HEK293T (cell line): ENCODE measurements around the gene PRKAG2.

Experiments
- CTCF ChIA-PET: fragments of 350-600 bp; formaldehyde crosslinking; extraction: SDS; loops from one replicate; lab custom pipeline; 2021; ENCODE audit warnings: antibody characterized with exemption, inconsistent platforms; lab: Yijun Ruan, JAX
- POLR2A ChIA-PET: fragments of 350-600 bp; formaldehyde crosslinking; extraction: SDS; loops from one replicate; lab custom pipeline; 2020; ENCODE audit warnings: antibody characterized with exemption, inconsistent platforms; lab: Yijun Ruan, JAX
- DNase-seq: peaks from one replicate; pipeline ENCODE4 v3.0.0; 2012; ENCODE audit warnings: mixed read lengths; ENCODE audit errors: extremely low spot score
- ARNT ChIP-seq: fragments of 450-650 bp; IDR thresholded peaks from 2 replicates; pipeline ENCODE4 v1.6.1; 2017; ENCODE audit warnings: mild to moderate bottlenecking
- BHLHE40 ChIP-seq: fragments of 450-650 bp; IDR thresholded peaks from 2 replicates; pipeline ENCODE4 v1.6.1; 2016; ENCODE audit warnings: mild to moderate bottlenecking, moderate library complexity, borderline replicate concordance
- CTBP1 ChIP-seq: fragments of 450-650 bp; IDR thresholded peaks from 2 replicates; pipeline ENCODE4 v1.6.1; 2016; ENCODE audit warnings: borderline replicate concordance
- ELF4 ChIP-seq: fragments of 450-650 bp; IDR thresholded peaks from 2 replicates; pipeline ENCODE4 v1.6.1; 2017; ENCODE audit warnings: antibody characterized with exemption
- FOXA1 ChIP-seq: fragments of 450-650 bp; IDR thresholded peaks from 2 replicates; pipeline ENCODE4 v1.6.1; 2016; ENCODE audit warnings: mild to moderate bottlenecking
- FOXK2 ChIP-seq: fragments of 450-650 bp; IDR thresholded peaks from 2 replicates; pipeline ENCODE4 v1.6.1; 2016; ENCODE audit warnings: mild to moderate bottlenecking
- FOXM1 ChIP-seq: fragments of 450-650 bp; IDR thresholded peaks from 2 replicates; pipeline ENCODE4 v1.6.1; 2017; ENCODE audit warnings: mild to moderate bottlenecking, borderline replicate concordance
- HDGF ChIP-seq: fragments of 450-650 bp; IDR thresholded peaks from 2 replicates; pipeline ENCODE4 v1.6.1; 2017; ENCODE audit warnings: antibody characterized with exemption, borderline replicate concordance
- L3MBTL2 ChIP-seq: fragments of 450-650 bp; conservative IDR thresholded peaks from 2 replicates; pipeline ENCODE4 v1.6.1; 2016; ENCODE audit warnings: mild to moderate bottlenecking
- LEF1 ChIP-seq: fragments of 450-650 bp; IDR thresholded peaks from 2 replicates; pipeline ENCODE4 v1.6.1; 2017; ENCODE audit warnings: mild to moderate bottlenecking, borderline replicate concordance
- NFRKB ChIP-seq: fragments of 450-650 bp; IDR thresholded peaks from 2 replicates; pipeline ENCODE4 v1.6.1; 2016; ENCODE audit warnings: mild to moderate bottlenecking, moderate library complexity
- SP1 ChIP-seq: fragments of 450-650 bp; IDR thresholded peaks from 2 replicates; pipeline ENCODE4 v1.6.1; 2017
- SUZ12 ChIP-seq: fragments of 450-650 bp; IDR thresholded peaks from 2 replicates; pipeline ENCODE4 v1.6.1; 2016; ENCODE audit warnings: mild to moderate bottlenecking
- TARDBP ChIP-seq: fragments of 450-650 bp; IDR thresholded peaks from 2 replicates; pipeline ENCODE4 v1.6.1; 2016
- ZNF384 ChIP-seq: fragments of 450-650 bp; IDR thresholded peaks from 2 replicates; pipeline ENCODE4 v1.6.1; 2016
- TF ChIP-seq, protein P1 (sequence below): fragments of 450-650 bp; IDR thresholded peaks from 2 replicates; pipeline ENCODE4 v1.6.1; 2016

The PRKAG2 gene

GRCh38 chr7:151923097-151923876, 46.4 kb upstream of the PRKAG2 start:
- POLR2A ChIA-PET, result interaction anchor here (0.8 kb wide), 1 partner anchor 47 kb away, joined by 4 read pairs; no protein-coding TSS in a partner anchor
- TF ChIP-seq FOXM1 (no peak), BHLHE40 (no peak), TARDBP (no peak), L3MBTL2 (no peak), FOXK2 (no peak), FOXA1 (no peak), ZNF384 (no peak), SUZ12 (no peak), ARNT (no peak), ELF4 (no peak), LEF1 (no peak), HDGF (no peak)
- CTCF ChIA-PET, result interaction anchor here (0.5 to 1.0 kb wide), 4 partner anchors 10 to 348 kb away, joined by 3 to 4 read pairs (median 3); partner anchors contain the start of gene GALNTL5
- DNase-seq, result no peak

DNA sequence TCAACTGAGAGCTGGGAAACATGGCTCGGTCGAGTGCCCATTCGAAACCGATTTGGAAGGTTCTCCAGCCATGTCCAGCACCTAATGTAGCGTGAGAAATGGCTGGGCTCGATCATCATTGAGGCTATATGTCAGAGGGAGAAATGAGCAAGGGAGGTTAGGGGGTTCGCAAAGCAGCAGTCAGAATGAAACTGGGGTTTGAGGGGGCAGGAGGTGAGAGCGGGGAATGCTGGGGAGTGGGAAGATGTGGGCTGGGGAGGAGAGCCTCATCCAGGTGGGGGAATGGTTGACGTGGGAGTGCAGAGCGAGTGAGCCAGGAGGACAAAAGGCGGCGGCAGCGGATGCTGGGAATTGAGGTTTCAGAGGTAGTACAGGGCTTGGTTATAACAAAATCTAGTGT, 44.5 kb upstream of the PRKAG2 start:
- POLR2A ChIA-PET, result no interaction called here
- no peak for TF ChIP-seq SP1
- no peak for TF ChIP-seq NFRKB
- TF ChIP-seq CTBP1, result no peak
- no peak for TF ChIP-seq SUZ12
- DNase-seq, result no peak
- CTCF ChIA-PET, result interaction anchor here (0.5 kb wide), 1 partner anchor 162 kb away, joined by 3 read pairs; no protein-coding TSS in a partner anchor

DNA sequence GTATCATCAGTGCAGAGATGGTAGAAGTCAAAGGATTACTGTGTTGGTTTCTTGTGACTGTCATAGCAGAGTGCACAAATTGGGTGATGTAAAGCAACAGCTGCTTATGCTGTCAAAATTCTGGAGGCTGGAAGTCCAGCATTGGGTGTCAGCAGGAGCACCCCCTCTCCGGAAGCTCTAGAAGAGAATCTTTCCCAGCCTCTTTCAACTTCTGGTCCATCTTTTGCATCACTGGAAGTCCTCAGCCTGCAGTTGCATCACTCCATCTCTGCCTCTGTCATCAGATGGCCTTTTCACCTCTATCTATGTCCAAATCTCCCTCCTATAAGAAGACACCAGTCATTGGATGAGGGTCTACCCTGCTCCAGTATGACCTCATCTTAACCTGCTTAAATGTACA, 43.6 kb upstream of the PRKAG2 start:
- ChIA-PET CTCF (no interaction called here), POLR2A (no interaction called here)
- TF ChIP-seq SUZ12 (no peak), FOXM1 (no peak), CTBP1 (no peak)
- DNase-seq, result no peak

DNA sequence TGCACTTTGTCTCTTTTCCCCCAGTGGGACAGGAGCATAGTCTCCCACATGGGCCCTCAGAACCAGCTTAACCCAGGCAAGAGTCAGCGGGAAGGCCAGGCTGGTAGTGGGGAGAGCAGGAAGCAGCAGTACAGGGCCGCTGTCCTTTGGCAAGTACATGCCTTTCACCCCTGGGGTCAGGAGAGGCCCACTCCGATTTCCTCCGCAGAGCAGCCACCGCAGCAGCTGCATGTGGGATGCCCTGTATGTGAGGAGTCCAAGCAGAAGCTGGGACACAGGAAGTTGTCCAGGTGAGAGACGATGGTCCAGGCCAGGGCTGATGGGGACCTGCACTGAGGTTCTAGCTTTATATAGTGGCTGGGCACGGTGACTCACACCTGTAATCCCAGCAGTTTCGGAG, 42.7 kb upstream of the PRKAG2 start:
- TF ChIP-seq, protein P1, sequence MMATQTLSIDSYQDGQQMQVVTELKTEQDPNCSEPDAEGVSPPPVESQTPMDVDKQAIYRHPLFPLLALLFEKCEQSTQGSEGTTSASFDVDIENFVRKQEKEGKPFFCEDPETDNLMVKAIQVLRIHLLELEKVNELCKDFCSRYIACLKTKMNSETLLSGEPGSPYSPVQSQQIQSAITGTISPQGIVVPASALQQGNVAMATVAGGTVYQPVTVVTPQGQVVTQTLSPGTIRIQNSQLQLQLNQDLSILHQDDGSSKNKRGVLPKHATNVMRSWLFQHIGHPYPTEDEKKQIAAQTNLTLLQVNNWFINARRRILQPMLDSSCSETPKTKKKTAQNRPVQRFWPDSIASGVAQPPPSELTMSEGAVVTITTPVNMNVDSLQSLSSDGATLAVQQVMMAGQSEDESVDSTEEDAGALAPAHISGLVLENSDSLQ, result no peak
- TF ChIP-seq LEF1 (no peak), TARDBP (no peak), ZNF384 (no peak), SUZ12 (no peak), FOXK2 (no peak), HDGF (no peak)
- DNase-seq, result no peak
- CTCF ChIA-PET, result no interaction called here
- POLR2A ChIA-PET, result no interaction called here

DNA sequence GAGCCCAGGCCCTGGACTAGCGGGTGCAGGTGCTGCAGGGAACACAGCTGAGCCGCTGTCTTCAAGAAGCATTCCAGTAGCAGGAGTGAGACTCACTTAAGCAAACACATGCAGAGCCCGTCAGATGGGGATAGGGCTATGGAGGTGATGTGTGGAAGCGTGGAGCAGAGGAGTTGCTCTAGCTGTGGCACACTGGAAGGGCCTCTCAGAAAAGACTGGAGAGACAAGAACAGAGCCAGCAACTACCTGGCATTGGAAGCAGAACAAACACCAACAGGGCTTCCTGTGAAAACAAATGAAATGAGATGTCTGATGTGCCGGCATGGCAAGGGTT, 41.6 kb upstream of the PRKAG2 start:
- POLR2A ChIA-PET, result no interaction called here
- CTCF ChIA-PET, result interaction anchor here (1.1 kb wide), 1 partner anchor 151 kb away, joined by 3 read pairs; no protein-coding TSS in a partner anchor
- DNase-seq, result no peak
- no peak for TF ChIP-seq SUZ12
- TF ChIP-seq L3MBTL2, result no peak
- no peak for TF ChIP-seq ELF4
- TF ChIP-seq, protein P1, result no peak
- no peak for TF ChIP-seq FOXM1
- TF ChIP-seq HDGF, result no peak
- TF ChIP-seq ZNF384, result no peak
- TF ChIP-seq BHLHE40, result no peak
- no peak for TF ChIP-seq ARNT
- TF ChIP-seq LEF1, result no peak
- no peak for TF ChIP-seq SP1
- TF ChIP-seq TARDBP, result no peak
- no peak for TF ChIP-seq FOXK2
- TF ChIP-seq CTBP1, result no peak

DNA sequence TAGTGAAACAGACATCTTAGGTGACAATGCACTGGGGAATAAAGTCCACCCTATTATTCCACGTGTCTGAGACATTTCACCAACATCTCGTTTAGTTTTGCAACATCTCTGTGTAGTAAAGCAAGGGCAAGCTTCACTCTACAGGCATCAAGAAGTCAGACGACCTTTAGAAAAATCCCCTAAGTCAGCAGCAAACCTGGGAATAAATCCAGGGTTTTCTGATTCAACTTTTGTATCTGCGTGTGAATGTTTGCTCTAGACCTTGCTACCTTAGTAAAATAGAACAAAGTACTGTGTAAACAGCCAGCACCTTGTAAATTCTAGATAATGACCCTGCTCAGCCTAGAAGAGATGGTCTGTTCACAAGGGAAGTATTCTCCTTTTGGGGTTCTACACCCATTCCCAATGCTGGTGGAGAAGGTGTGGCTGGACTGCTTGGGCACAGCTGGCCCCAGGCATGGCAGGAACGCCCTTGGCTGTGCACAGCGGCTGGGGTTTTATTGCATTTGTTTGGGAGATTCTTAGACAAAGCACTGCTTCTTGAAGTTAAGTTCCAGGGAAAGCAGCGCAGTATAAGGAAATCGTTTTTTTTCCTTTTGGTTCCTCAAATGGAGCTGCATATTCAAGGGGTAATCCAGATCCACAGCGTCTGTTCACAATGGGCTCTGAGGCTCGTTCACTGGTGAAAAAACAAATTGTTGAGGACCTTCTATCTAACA, 41.0 kb upstream of the PRKAG2 start:
- DNase-seq, result no peak
- ChIA-PET CTCF (interaction anchor here (1.1 kb wide), 1 partner anchor 150 kb away, joined by 3 read pairs; no protein-coding TSS in a partner anchor), POLR2A (no interaction called here)
- TF ChIP-seq FOXM1 (no peak), CTBP1 (no peak), ELF4 (no peak), TARDBP (no peak), BHLHE40 (no peak), ZNF384 (no peak), SUZ12 (no peak), SP1 (no peak), ARNT (no peak), NFRKB (no peak), FOXK2 (no peak), L3MBTL2 (no peak), HDGF (no peak), LEF1 (no peak)
- TF ChIP-seq, protein P1, result no peak
